Measurements from ENCODE around the gene PHLPP2. TPM values are rescaled to one million over a fixed set of nuclear protein-coding genes. Genes with fewer than 3 reads are reported as not detected.

Gene PHLPP2
- polyA plus RNA-seq, 3 donors, result 0.57 to 2.5 (median 1.4) TPM

GRCh38 chr16:71666928-71667707 lies 57.4 kb downstream of the PHLPP2 start:
- no peak for TF ChIP-seq CTCF (IDR thresholded peaks at IDR 0.05)
- no peaks in the 10 kb centered on the region for H4K20me1 ChIP-seq (ENCODE audit: insufficient read depth, low read length)
- H3K27me3 Mint-ChIP-seq (ENCODE audit: low read depth in 3 of 3), result peaks cover 0 to 2% (median 0%) of the 10 kb centered on the region in 3 donors
- DNase-seq, result no peak
- no peak overlapping the region for H3K27ac Mint-ChIP-seq
- no peak overlapping the region for H2AFZ ChIP-seq (ENCODE audit: insufficient read depth, low read depth, low read length, poor library complexity, severe bottlenecking)
- no peaks in the 10 kb centered on the region for H3K79me2 ChIP-seq (ENCODE audit: insufficient read depth, low read length)
- H3K4me1 Mint-ChIP-seq, result no peaks in the 10 kb centered on the region
- H3K4me3 ChIP-seq (replicated peaks in 1 of 3; ENCODE audit: low read depth in 2 of 3, low read length in 3 of 3), result no peak overlapping the region
- no peak overlapping the region for H3K4me3 Mint-ChIP-seq
- H3K9me3 ChIP-seq (replicated peaks in 1 of 2; ENCODE audit: control insufficient read depth in 1 of 2, insufficient read depth in 1 of 2, low read length in 2 of 2), result no peaks in the 10 kb centered on the region
- no peaks in the 10 kb centered on the region for H3K9me3 Mint-ChIP-seq
- WGBS (ENCODE audit: insufficient coverage), result 83% methylated on average over 1 of the region's 4 CpGs
- no peaks in the 10 kb centered on the region for H3K27me3 ChIP-seq (ENCODE audit: control insufficient read depth in 2 of 2, insufficient read depth in 2 of 2, low read length in 2 of 2)
- H3K9ac ChIP-seq (ENCODE audit: insufficient read depth, low read length, poor library complexity, severe bottlenecking), result no peak overlapping the region
- peaks cover 0 to 41% of the 10 kb centered on the region in 2 donors for H3K36me3 ChIP-seq (replicated peaks in 1 of 2; ENCODE audit: control insufficient read depth in 1 of 2, insufficient read depth in 2 of 2, low read length in 2 of 2)
- intact Hi-C loops (cut with micrococcal nuclease), result no loop called here
- no peaks in the 10 kb centered on the region for H3K4me1 ChIP-seq (ENCODE audit: control insufficient read depth in 1 of 2, insufficient read depth in 2 of 2, low read length in 2 of 2)
- H3K27ac ChIP-seq (ENCODE audit: low read depth in 1 of 2, low read length in 2 of 2), result no peak overlapping the region
- H3K36me3 Mint-ChIP-seq, result peaks cover 32 to 49% of the 10 kb centered on the region in 2 donors
- H3K4me2 ChIP-seq (replicated peaks; ENCODE audit: extremely low read depth, low read length, poor library complexity, severe bottlenecking), result no peak overlapping the region

GRCh38 chr16:71666264-71666663 lies 58.2 kb downstream of the PHLPP2 start:
- no peak overlapping the region for H3K9ac ChIP-seq (ENCODE audit: insufficient read depth, low read length, poor library complexity, severe bottlenecking)
- no peak for TF ChIP-seq CTCF (IDR thresholded peaks at IDR 0.05)
- intact Hi-C loops (cut with micrococcal nuclease), result no loop called here
- peaks cover 29 to 49% of the 10 kb centered on the region in 2 donors for H3K36me3 Mint-ChIP-seq
- H3K9me3 Mint-ChIP-seq, result no peaks in the 10 kb centered on the region
- no peak overlapping the region for H3K27ac ChIP-seq (ENCODE audit: low read depth in 1 of 2, low read length in 2 of 2)
- H3K27me3 ChIP-seq (ENCODE audit: control insufficient read depth in 2 of 2, insufficient read depth in 2 of 2, low read length in 2 of 2), result no peaks in the 10 kb centered on the region
- H2AFZ ChIP-seq (ENCODE audit: insufficient read depth, low read depth, low read length, poor library complexity, severe bottlenecking), result no peak overlapping the region
- 100% methylated on average over 1 of the region's 1 CpG for WGBS (ENCODE audit: insufficient coverage)
- H3K4me1 Mint-ChIP-seq, result no peaks in the 10 kb centered on the region
- peaks cover 0 to 41% of the 10 kb centered on the region in 2 donors for H3K36me3 ChIP-seq (replicated peaks in 1 of 2; ENCODE audit: control insufficient read depth in 1 of 2, insufficient read depth in 2 of 2, low read length in 2 of 2)
- H3K9me3 ChIP-seq (replicated peaks in 1 of 2; ENCODE audit: control insufficient read depth in 1 of 2, insufficient read depth in 1 of 2, low read length in 2 of 2), result no peaks in the 10 kb centered on the region
- H4K20me1 ChIP-seq (ENCODE audit: insufficient read depth, low read length), result no peaks in the 10 kb centered on the region
- no peak overlapping the region for H3K4me3 ChIP-seq (replicated peaks in 1 of 3; ENCODE audit: low read depth in 2 of 3, low read length in 3 of 3)
- H3K27ac Mint-ChIP-seq, result no peak overlapping the region
- no peaks in the 10 kb centered on the region for H3K79me2 ChIP-seq (ENCODE audit: insufficient read depth, low read length)
- no peaks in the 10 kb centered on the region for H3K4me1 ChIP-seq (ENCODE audit: control insufficient read depth in 1 of 2, insufficient read depth in 2 of 2, low read length in 2 of 2)
- H3K4me2 ChIP-seq (replicated peaks; ENCODE audit: extremely low read depth, low read length, poor library complexity, severe bottlenecking), result no peak overlapping the region
- DNase-seq, result no peak
- H3K27me3 Mint-ChIP-seq (ENCODE audit: low read depth in 3 of 3), result peaks cover 0 to 2% (median 0%) of the 10 kb centered on the region in 3 donors
- no peak overlapping the region for H3K4me3 Mint-ChIP-seq
